Thoracic aorta (tissue), 2 donors: Measurements from ENCODE around the gene CGREF1. TPM values are rescaled to one million over a fixed set of nuclear protein-coding genes. Genes with fewer than 3 reads are reported as not detected.

Source experiments
- ATAC-seq: fragments of 150-250 bp; one replicate; pipeline ENCODE4 v1.8.0; 2017; ENCODE audit warnings: low read depth; ENCODE audit not compliant: insufficient number of reproducible peaks, low FRiP score
- DNase-seq: peaks from one replicate; pipeline ENCODE4 v3.0.0-alpha.2; 2020; ENCODE audit warnings: low spot score
- H3K27ac ChIP-seq, 2 donors: fragments of 200-600 bp; sonication (generic); 1 replicate in 1 of 2; 2 replicates in 1 of 2; pipeline ENCODE4 v1.5.1; 2016; ENCODE audit warnings: mild to moderate bottlenecking in 2 of 2, moderate library complexity in 2 of 2
- H3K27me3 ChIP-seq: fragments of 200-600 bp; sonication (generic); replicated peaks from 2 replicates; pipeline ENCODE4 v1.6.0; 2016; ENCODE audit warnings: mild to moderate bottlenecking; ENCODE audit not compliant: insufficient read depth
- H3K36me3 ChIP-seq: fragments of 200-600 bp; sonication (generic); one replicate; pipeline ENCODE4 v1.5.1; 2016
- H3K4me1 ChIP-seq, 2 donors: fragments of 200-600 bp; sonication (generic); 1 replicate in 1 of 2; 2 replicates in 1 of 2; pipeline versions ENCODE4 v1.5.1 to v1.6.0; 2016; ENCODE audit warnings: low read depth in 2 of 2, mild to moderate bottlenecking in 1 of 2; ENCODE audit not compliant: control insufficient read depth in 1 of 2
- H3K4me3 ChIP-seq: fragments of 200-600 bp; sonication (generic); 2 replicates; pipeline ENCODE4 v1.5.1; 2016; ENCODE audit warnings: mild to moderate bottlenecking
- H3K9me3 ChIP-seq: fragments of 200-600 bp; sonication (generic); 2 replicates; pipeline ENCODE4 v1.5.1; 2016
- CTCF ChIP-seq: fragments of 200-600 bp; sonication (generic); IDR thresholded peaks from one replicate; pipeline ENCODE4 v1.5.1; 2019; ENCODE audit warnings: antibody characterized with exemption
- total RNA-seq, 2 donors: library from RNA; depleted of rRNA; stranded (reverse); fragments of >200 nt; gene quantifications; one replicate each; pipeline versions ENCODE4 v1.1.0 to v1.2.3, GENCODE V29; 2016

CGREF1 gene
- total RNA-seq, 2 donors from 2014 or later = 18.8 to 19.8 TPM

- Histone ChIP-seq H3K27ac (no peak overlapping the region), H3K9me3 (no peaks in the 10 kb centered on the region), H3K4me3 (no peak overlapping the region), H3K4me1 (no peaks in the 10 kb centered on the region), H3K36me3 (no peaks in the 10 kb centered on the region), H3K27me3 (no peaks in the 10 kb centered on the region)
- ATAC-seq (no peak), DNase-seq (no peak)
- no peak for TF ChIP-seq CTCF
Observed at GRCh38 chr2:27159271-27159670, 40.3 kb upstream of the CGREF1 start.

- H3K27ac ChIP-seq = no peak overlapping the region
Observed at GRCh38 chr2:27158468-27158867, 39.5 kb upstream of the CGREF1 start.

GRCh38 chr2:27155069-27155520 lies 36.2 kb upstream of the CGREF1 start:
- no peak for DNase-seq
- H3K27ac ChIP-seq = no peak overlapping the region

More at GRCh38 chr2:27158468-27158867, 39.5 kb upstream of the CGREF1 start:
- Histone ChIP-seq H3K27me3 (no peaks in the 10 kb centered on the region), H3K36me3 (no peaks in the 10 kb centered on the region), H3K4me3 (no peak overlapping the region), H3K4me1 (no peaks in the 10 kb centered on the region), H3K9me3 (no peaks in the 10 kb centered on the region)
- DNase-seq = no peak
- TF ChIP-seq CTCF = no peak
- no peak for ATAC-seq

GRCh38 chr2:27154488-27154887 lies 35.6 kb upstream of the CGREF1 start:
- no peak for ATAC-seq
- no peak for DNase-seq
- Histone ChIP-seq H3K9me3 (no peaks in the 10 kb centered on the region), H3K4me1 (no peaks in the 10 kb centered on the region), H3K27me3 (no peaks in the 10 kb centered on the region), H3K36me3 (no peaks in the 10 kb centered on the region), H3K27ac (no peak overlapping the region), H3K4me3 (no peak overlapping the region)
- no peak for TF ChIP-seq CTCF

More at GRCh38 chr2:27155069-27155520, 36.2 kb upstream of the CGREF1 start:
- Histone ChIP-seq H3K4me3 (no peak overlapping the region), H3K36me3 (no peaks in the 10 kb centered on the region), H3K27me3 (no peaks in the 10 kb centered on the region), H3K9me3 (no peaks in the 10 kb centered on the region), H3K4me1 (no peaks in the 10 kb centered on the region)
- no peak for TF ChIP-seq CTCF
- ATAC-seq = no peak

GRCh38 chr2:27152796-27153464 lies 34.0 kb upstream of the CGREF1 start:
- ATAC-seq = no peak
- no peaks in the 10 kb centered on the region for H3K4me1 ChIP-seq
- no peak for DNase-seq
- H3K36me3 ChIP-seq = no peaks in the 10 kb centered on the region
- no peak overlapping the region for H3K4me3 ChIP-seq
- TF ChIP-seq CTCF = no peak
- no peaks in the 10 kb centered on the region for H3K27me3 ChIP-seq
- no peak overlapping the region for H3K27ac ChIP-seq
- no peaks in the 10 kb centered on the region for H3K9me3 ChIP-seq
